ENCODE results near the gene KCNAB1.

DNA sequence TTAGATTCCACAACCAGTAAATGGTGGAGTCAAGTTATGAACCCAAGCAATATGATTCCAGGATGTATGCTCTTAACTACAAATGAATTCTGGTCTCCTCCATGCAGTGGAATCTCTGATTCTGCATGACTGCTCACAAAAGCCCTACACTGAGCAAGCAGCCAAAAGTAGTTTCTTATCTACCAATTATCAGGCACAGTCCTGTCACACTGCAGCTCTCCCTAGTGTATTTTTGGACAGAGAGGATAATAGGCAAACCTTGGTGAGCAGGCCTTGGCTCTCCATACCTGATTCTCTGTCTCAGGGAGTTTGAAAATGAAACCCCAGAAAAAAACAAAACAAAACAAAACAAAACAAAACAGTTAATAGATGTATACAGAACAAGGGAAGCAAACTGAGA, 438.0 kb downstream of the KCNAB1 start:
- TF ChIP-seq, protein P1, sequence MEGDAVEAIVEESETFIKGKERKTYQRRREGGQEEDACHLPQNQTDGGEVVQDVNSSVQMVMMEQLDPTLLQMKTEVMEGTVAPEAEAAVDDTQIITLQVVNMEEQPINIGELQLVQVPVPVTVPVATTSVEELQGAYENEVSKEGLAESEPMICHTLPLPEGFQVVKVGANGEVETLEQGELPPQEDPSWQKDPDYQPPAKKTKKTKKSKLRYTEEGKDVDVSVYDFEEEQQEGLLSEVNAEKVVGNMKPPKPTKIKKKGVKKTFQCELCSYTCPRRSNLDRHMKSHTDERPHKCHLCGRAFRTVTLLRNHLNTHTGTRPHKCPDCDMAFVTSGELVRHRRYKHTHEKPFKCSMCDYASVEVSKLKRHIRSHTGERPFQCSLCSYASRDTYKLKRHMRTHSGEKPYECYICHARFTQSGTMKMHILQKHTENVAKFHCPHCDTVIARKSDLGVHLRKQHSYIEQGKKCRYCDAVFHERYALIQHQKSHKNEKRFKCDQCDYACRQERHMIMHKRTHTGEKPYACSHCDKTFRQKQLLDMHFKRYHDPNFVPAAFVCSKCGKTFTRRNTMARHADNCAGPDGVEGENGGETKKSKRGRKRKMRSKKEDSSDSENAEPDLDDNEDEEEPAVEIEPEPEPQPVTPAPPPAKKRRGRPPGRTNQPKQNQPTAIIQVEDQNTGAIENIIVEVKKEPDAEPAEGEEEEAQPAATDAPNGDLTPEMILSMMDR (conservative IDR thresholded peaks at IDR 0.05; ENCODE audit: low read length): no peak
- TF ChIP-seq EZH2phosphoT487 (IDR thresholded peaks at IDR 0.05; ENCODE audit: borderline replicate concordance, low read depth, low read length): no peak

All from OCI-LY7 (cell line).